ENCODE results near the gene DHDDS.

- TF ChIP-seq CTCF (IDR thresholded peaks at IDR 0.05) = no peak
- no peak for TF ChIP-seq POLR2A (IDR thresholded peaks at IDR 0.05)
- no peak for TF ChIP-seq POLR2AphosphoS5 (IDR thresholded peaks at IDR 0.05)
Observed at GRCh38 chr1:26452459-26453183, 20.5 kb downstream of the DHDDS start.
